GM21381 (cell line): ENCODE measurements around the gene PSMD1.
"Not testable (repeated sequence)": the region's sequence is repeated elsewhere in the genome, so short reads cannot be mapped to it uniquely, and the experiment has no call there.

Source experiments
- ATAC-seq: cut with Tn5 transposase; IDR thresholded peaks from one replicate; pipeline ENCODE4 v1.9.1; 2021; ENCODE audit warnings: mild to moderate bottlenecking, moderate library complexity; ENCODE audit not compliant: unreplicated experiment

The PSMD1 gene

GRCh38 chr2:231056453-231057416 is at the start of gene PSMD1:
Gene PSMD1 (plus strand): TSS chr2:231056867. CDS start chr2:231057026, 159 bp downstream.
- peak; percentile 72 for ATAC-seq

DNA sequence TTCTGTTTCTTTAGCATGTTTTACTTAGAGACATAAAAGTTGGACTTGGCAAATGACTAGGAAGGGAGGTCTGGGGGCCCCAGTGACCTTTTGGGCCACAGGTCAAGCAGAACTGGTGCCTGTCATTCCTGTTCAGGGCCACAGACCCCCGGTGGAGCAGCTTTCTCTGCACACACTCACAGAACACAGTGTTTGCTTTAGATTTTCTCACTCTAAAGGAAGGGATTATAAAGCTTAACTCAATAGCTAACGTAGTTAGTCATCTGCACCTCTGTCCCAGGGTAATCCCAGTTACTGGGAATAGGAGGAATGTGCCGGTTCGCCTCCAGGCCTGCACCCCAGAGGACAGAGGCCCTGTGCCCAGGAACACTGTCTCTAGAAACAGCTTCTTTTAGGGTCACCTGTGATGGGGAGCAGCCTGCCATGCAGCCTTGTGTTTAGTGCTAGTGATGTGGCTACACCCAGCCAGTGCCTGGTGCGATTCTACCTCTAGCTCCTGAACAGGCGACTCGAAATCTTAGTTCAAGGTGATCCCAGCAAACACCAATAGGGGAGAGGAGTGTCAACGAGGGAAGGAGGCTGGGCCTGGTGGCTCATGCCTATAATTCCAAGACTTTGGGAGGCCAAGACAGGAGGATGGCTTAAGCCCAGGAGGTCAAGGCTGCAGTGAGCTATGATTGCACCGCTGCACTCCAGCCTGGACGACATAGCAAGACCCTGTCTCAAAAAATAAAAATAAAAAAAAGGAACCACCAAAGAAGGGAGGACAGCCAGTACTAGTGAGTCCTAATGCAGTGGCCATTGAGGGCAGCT is 49.2 kb upstream of the PSMD1 start:
- no peak for ATAC-seq

GRCh38 chr2:231008131-231008530 is 48.5 kb upstream of the PSMD1 start:
- no peak for ATAC-seq

DNA sequence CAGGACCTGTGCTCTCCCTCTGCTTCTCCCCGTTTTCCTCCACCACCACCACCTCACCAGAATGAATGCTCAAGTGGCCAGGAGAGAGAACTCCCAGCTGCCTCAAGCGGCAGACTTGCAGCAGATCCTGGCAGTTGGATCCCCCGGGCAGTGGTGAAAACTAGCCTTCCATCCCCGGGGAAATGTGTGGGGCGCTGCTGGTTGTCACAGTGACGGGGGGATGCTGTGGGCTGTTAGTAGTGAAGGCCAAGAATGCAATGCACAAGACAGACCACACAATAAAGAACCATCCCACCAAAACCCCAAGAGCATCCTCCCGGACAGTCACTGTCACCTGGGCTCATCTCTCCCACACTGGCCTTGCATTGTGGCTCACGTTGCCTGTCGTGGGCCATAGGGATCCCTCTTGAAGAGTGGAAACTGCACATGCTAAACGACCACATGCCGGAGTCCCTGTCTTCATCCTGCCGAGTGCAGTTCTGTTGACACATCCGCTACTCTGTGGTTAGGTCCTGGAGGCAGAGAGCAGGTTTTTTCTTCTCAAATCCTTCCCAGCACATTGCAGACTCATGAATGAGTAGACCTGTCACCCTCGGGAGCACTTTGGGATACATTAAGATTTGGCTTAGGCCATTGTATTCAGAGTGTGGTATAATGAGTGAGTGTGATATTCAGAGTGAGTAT is 47.3 kb upstream of the PSMD1 start:
- ATAC-seq: no peak

DNA sequence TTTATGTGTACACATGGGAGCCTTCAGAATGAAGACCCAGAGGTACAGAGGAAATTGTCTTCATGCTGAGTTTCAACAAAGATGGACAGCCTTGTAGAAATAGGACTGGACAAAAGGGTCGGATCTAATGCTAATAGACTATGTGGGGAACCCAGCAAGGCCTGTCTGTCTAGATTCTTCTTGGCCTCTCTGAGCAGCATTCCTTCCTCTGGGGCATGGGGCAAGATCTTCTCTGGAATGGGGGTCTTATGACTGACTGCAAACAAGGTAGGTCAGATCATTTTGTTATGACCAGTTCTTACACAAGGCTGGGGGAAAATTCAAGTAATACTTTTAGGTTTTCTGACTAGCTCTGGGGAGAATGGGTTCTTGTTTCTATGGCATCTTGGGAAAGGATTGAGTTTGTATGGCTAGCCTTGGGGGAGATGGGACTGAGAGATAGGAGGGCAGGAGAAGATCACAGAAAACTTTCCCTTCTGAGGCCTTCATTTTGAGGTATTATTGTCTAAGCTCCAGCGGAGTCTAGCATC is 46.4 kb upstream of the PSMD1 start:
- ATAC-seq: no peak

DNA sequence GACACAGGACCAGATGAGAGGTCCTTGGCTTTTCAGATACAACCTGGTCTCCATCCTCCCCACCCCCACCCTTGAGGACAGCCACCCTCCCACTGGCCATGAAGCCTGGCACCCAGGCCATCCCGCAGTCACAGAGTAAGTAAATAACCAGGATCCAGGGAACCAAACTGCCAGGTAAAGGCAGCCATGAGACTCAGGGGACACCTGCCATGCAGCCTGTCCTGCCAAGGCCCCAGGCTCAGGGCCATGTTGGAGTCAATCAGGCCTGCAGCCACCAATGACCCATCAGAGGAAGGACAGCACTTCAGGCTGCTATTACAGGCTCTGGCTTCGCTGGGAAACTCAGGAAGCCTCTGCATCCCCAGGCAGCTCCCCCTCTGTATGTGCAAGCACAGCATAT is 45.1 kb upstream of the PSMD1 start:
- no peak for ATAC-seq

DNA sequence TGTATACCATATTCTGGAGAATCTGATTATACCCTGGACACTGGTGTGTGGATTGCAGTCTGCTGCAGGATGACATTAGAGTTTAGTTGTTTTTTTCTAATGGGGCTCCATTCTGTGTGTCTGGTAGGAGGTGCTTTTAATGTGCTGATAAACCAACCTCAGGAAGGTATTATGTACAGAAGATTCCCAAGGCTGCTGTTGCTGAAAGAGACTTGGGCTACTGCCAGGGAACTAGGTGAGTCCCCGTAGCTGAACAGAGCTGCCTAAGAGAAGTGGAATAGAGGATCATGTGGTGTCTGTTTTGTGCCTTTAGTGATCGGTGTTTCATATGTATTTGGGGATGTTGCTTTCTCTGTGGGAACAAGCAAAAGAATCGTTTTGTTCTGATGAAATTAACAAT is 44.2 kb upstream of the PSMD1 start:
- ATAC-seq: no peak

GRCh38 chr2:231013820-231014219 is 42.8 kb upstream of the PSMD1 start:
- no peak for ATAC-seq

DNA sequence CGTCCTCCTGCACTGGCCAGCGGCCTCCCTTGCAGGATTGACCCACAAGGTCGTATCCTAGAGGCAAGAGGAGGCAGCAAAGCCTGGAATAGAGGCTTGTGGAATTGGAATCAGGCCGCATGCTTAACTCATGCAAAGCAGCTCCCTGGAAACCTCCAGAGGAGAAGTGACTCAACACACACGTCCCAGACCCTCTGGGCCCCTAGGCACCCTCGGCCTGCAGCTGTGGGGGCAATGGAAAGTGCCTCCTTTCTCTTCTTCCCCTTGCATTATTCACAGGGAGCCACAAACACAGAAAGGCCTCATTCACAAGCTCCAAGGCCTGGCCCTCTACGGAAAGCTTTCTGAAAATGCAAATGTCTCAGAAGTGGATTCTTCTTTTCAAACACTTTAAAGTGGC is 41.2 kb upstream of the PSMD1 start:
- no peak for ATAC-seq

GRCh38 chr2:231015926-231016325 is 40.7 kb upstream of the PSMD1 start:
- no peak for ATAC-seq

- ATAC-seq: no peak
Observed at GRCh38 chr2:231016566-231017230, 40.0 kb upstream of the PSMD1 start.

GRCh38 chr2:231017231-231017598 is 39.5 kb upstream of the PSMD1 start:
- no peak for ATAC-seq

DNA sequence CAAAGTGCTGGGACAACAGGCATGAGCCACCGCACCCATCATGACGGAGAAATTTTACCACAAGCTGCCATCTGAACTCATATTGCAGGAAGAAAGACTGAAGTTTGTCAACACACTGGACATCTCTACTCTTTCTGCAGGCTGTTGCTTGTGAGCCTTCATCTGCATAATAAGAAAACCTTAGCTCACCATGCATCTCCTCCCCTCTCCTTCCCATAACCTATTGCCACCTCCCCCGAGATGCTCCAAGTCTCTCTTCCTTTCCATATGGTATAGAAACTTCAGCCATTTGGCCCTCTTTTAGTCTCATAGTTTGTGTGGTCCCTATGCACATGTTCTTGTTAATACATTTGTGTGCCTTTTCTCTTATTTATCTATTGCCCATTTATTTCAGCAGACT is 38.5 kb upstream of the PSMD1 start:
- ATAC-seq: no peak

GRCh38 chr2:231025059-231025458 is 31.6 kb upstream of the PSMD1 start:
- ATAC-seq: not testable (repeated sequence)

DNA sequence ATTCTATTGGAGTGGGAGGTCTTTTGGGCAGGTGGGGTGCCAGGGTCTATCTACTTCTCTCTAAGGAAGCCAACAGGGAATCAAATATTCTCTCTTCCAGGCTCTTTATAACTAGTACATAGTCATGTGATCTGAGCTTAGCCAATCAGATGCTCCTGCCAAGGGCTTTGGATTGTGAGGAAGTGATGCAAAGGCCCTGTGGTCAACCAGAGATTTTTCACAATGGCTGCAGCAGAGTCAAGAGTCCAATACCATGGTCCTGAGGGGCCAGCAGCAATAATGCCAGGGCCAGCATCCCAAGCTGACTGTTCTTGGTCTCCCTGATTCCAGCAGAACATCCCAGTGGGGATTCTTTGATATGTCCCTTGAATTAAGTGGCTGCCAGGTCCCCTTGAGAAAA is 27.8 kb upstream of the PSMD1 start:
- no peak for ATAC-seq

- no peak for ATAC-seq
Observed at GRCh38 chr2:231029563-231029962, 27.1 kb upstream of the PSMD1 start.

DNA sequence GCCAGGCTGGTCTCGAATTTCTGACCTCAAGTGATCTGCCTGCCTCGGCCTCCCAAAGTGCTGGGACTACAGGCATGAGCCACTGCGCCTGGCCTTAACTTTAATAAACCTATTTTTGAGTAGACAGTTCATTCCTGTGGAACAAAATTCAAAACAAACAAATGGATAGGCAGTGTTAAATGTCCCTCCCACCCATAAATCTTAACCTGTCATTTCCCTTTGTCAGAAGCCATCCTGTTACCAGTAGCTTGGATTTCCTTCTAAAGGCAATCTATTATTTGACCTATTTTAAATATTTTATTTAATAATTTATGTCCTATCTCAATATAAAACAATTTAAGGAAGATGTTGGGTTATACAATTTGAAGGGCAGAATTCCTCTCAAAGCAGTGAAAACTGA is 25.9 kb upstream of the PSMD1 start:
- no peak for ATAC-seq

DNA sequence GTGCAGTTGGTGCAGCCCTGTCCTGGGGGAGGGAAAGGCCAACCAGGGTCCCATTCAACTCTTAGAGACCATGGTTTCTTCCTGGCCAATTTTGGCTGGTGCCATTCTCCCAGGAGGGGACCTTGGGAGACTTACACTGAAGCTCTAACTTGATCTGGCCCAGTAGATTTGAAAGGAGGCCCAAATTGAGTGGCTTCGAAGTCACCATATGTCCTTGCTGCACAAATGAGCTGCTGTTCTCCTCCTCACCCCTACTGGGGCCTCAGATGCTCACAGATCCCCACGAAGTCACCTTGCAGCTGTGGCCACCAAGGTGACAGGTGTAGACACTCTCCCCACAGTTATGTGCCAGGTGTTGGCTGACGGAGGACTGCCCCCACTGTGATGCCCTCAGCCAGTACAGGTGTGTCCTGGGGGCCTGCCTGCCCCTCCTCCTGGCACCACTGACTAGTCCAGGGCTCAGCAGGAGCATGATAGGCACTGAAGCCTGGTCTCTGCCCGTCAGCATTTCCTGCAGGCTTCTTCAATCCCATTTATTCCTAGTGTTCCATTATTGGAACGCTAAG is 24.0 kb upstream of the PSMD1 start:
- no peak for ATAC-seq

GRCh38 chr2:231033147-231034132 is 23.2 kb upstream of the PSMD1 start:
- ATAC-seq: no peak
